PC-9 (cell line): Measurements from ENCODE around the gene SCAMP3. TPM values are rescaled to one million over a fixed set of nuclear protein-coding genes. Genes with fewer than 3 reads are reported as not detected.
A peak's percentile ranks its signal among the peaks of the same experiment; 100 is the strongest.
"Not testable (repeated sequence)": the region's sequence is repeated elsewhere in the genome, so short reads cannot be mapped to it uniquely, and the experiment has no call there.

Experiments used
- BruUV-seq: library from RNA; stranded (reverse); fragments of 400-500 nt; replicated peaks from 2 replicates; lab custom pipeline; 2021; lab: Mats Ljungman, UMichigan
- CTCF ChIA-PET: fragments of 300-600 bp; sonication (Branson Sonifier 250); formaldehyde crosslinking; loops from one replicate; lab custom pipeline; 2022; ENCODE audit warnings: antibody characterized with exemption; lab: Charles Lee
- POLR2A ChIA-PET: fragments of 300-600 bp; sonication (Branson Sonifier 250); formaldehyde crosslinking; loops from one replicate; lab custom pipeline; 2022; ENCODE audit warnings: antibody characterized with exemption; ENCODE audit not compliant: unreplicated experiment; lab: Charles Lee
- DNase-seq, 2 experiments: peaks; one replicate each; pipeline versions ENCODE4 v3.0.0 to v3.0.0-alpha.2; 2015 to 2022; ENCODE audit warnings: mixed read lengths in 1 of 2
- H2AFZ ChIP-seq: fragments of 200-600 bp; sonication (generic); 2 replicates; pipeline ENCODE4 v1.8.1; 2017; ENCODE audit warnings: antibody characterized with exemption
- H3F3A ChIP-seq: fragments of 200-600 bp; sonication (generic); 2 replicates; pipeline ENCODE4 v1.8.1; 2017; ENCODE audit warnings: antibody characterized with exemption, mild to moderate bottlenecking, low read depth; ENCODE audit not compliant: insufficient read depth
- H3K27ac ChIP-seq: fragments of 200-600 bp; sonication (generic); 2 replicates; pipeline ENCODE4 v1.6.1; 2016; ENCODE audit warnings: mixed run types
- H3K27me3 ChIP-seq: fragments of 200-600 bp; sonication (generic); 2 replicates; pipeline ENCODE4 v1.6.1; 2016; ENCODE audit warnings: low read depth, mixed run types; ENCODE audit not compliant: insufficient read depth
- H3K36me3 ChIP-seq: fragments of 200-600 bp; sonication (generic); 2 replicates; pipeline ENCODE4 v1.6.1; 2016; ENCODE audit warnings: low read depth, mixed run types
- H3K4me1 ChIP-seq: fragments of 200-600 bp; sonication (generic); replicated peaks from 2 replicates; pipeline ENCODE4 v1.6.1; 2016; ENCODE audit warnings: mixed run types; ENCODE audit not compliant: insufficient read depth
- H3K4me2 ChIP-seq: fragments of 200-600 bp; sonication (generic); 2 replicates; pipeline ENCODE4 v1.6.1; 2017; ENCODE audit warnings: mixed run types
- H3K4me3 ChIP-seq: fragments of 200-600 bp; sonication (generic); 2 replicates; pipeline ENCODE4 v1.6.1; 2016; ENCODE audit warnings: mixed run types
- H3K79me2 ChIP-seq: fragments of 200-600 bp; sonication (generic); 2 replicates; pipeline ENCODE4 v1.6.1; 2017; ENCODE audit warnings: low read depth, mixed run types
- H3K9me2 ChIP-seq: fragments of 200-600 bp; sonication (generic); 2 replicates; pipeline ENCODE4 v1.8.1; 2017; ENCODE audit warnings: mild to moderate bottlenecking; ENCODE audit not compliant: insufficient read depth
- H3K9me3 ChIP-seq: fragments of 200-600 bp; sonication (generic); 2 replicates; pipeline ENCODE4 v1.8.1; 2016; ENCODE audit warnings: low read depth; ENCODE audit not compliant: insufficient read depth
- H4K20me1 ChIP-seq: fragments of 200-600 bp; sonication (generic); 2 replicates; pipeline ENCODE4 v1.8.1; 2017; ENCODE audit not compliant: insufficient read depth
- EZH2 ChIP-seq: fragments of 200-600 bp; sonication (generic); IDR thresholded peaks from 2 replicates; pipeline ENCODE4 v1.8.0; 2017; ENCODE audit warnings: antibody characterized with exemption, low read depth
- intact Hi-C: fragments of 100-400 bp; cut with micrococcal nuclease; formaldehyde crosslinking; loops from one replicate; pipeline ENCODE4 v1.10.0; 2022; ENCODE audit not compliant: unreplicated experiment
- total RNA-seq: library from RNA; stranded (reverse); gene quantifications from 2 replicates; pipeline ENCODE4 v1.2.3, GENCODE V29; 2021
- TF ChIP-seq, protein P1 (sequence below): fragments of 200-600 bp; sonication (generic); conservative IDR thresholded peaks from 2 replicates; pipeline ENCODE4 v1.6.1; 2017; ENCODE audit warnings: mixed run types, antibody characterized with exemption, mild to moderate bottlenecking, moderate library complexity

The SCAMP3 gene
- total RNA-seq, 1 experiment from 2014 or later: 64.1 TPM

DNA sequence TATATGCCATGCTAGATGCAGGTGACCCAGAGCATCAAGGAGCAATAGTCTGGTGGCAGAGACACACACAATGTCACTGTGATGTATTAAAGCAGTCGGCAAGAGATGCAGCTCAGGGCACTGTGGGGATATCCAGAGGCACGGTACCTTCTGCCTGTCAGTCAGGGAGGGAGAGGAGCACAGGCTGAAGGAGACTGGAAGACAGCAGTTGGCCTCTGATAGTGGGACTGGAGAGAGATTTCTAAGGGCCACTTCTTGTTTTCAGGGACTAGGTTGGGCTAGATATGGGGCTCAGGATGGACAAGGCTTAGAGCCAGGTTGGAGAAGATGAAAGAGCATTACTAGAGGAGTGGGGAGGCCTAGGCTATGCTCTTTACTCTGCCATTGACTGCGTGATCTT, 30.9 kb downstream of the SCAMP3 start:
- H3K4me3 ChIP-seq, H3K4me2 ChIP-seq, H3K27ac ChIP-seq, H3K27me3 ChIP-seq, H3K36me3 ChIP-seq, DNase-seq, POLR2A ChIA-PET, H4K20me1 ChIP-seq, CTCF ChIA-PET, H3K4me1 ChIP-seq, H2AFZ ChIP-seq, BruUV-seq, H3K79me2 ChIP-seq, H3K9me3 ChIP-seq, intact Hi-C loops, H3F3A ChIP-seq, H3K9me2 ChIP-seq: not testable (repeated sequence)

DNA sequence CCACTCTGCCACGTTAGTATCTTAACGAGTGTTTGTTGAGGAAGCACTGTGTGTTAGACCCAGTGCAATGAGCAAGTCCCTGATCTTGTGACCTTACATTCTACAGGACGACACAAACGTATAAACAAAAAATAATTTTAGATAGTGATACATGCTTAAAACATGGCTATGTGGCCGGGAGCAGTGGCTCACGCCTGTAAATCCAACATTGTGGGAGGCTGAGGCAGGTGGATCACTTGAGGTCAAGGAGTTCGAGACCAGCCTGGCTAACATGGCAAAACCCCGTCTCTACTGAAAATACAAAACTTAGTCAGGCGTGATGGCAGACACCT, 34.1 kb downstream of the SCAMP3 start:
- TF ChIP-seq EZH2: no peak
- TF ChIP-seq, protein P1, sequence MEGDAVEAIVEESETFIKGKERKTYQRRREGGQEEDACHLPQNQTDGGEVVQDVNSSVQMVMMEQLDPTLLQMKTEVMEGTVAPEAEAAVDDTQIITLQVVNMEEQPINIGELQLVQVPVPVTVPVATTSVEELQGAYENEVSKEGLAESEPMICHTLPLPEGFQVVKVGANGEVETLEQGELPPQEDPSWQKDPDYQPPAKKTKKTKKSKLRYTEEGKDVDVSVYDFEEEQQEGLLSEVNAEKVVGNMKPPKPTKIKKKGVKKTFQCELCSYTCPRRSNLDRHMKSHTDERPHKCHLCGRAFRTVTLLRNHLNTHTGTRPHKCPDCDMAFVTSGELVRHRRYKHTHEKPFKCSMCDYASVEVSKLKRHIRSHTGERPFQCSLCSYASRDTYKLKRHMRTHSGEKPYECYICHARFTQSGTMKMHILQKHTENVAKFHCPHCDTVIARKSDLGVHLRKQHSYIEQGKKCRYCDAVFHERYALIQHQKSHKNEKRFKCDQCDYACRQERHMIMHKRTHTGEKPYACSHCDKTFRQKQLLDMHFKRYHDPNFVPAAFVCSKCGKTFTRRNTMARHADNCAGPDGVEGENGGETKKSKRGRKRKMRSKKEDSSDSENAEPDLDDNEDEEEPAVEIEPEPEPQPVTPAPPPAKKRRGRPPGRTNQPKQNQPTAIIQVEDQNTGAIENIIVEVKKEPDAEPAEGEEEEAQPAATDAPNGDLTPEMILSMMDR: no peak
- ChIA-PET CTCF (interaction anchor here (0.6 kb wide), 1 partner anchor 497 kb away, joined by 4 read pairs; no protein-coding TSS in a partner anchor), POLR2A (interaction anchor here (0.6 kb wide), 1 partner anchor 19 kb away, joined by 7 read pairs; no protein-coding TSS in a partner anchor)
- H3K27ac ChIP-seq: no peak overlapping the region
- H3K27me3 ChIP-seq: no peaks in the 10 kb centered on the region
- peak overlapping the region; percentile 55; the same call in 1 of the 2 replicates for H2AFZ ChIP-seq
- H4K20me1 ChIP-seq: no peaks in the 10 kb centered on the region
- no peaks in the 10 kb centered on the region for H3K36me3 ChIP-seq
- peaks cover 24% of the 10 kb centered on the region for H3K79me2 ChIP-seq
- no peak overlapping the region; the same call in 1 of the 2 replicates for H3K4me3 ChIP-seq
- peak overlapping the region; percentile 90 for H3K4me2 ChIP-seq
- intact Hi-C loops: loop anchor here (5.0 kb wide), 1 partner anchor 36 kb away; no protein-coding TSS in a partner anchor
- DNase-seq: no peak
- no TSS peak for BruUV-seq
- no peaks in the 10 kb centered on the region for H3K9me3 ChIP-seq
- peaks cover 39% of the 10 kb centered on the region for H3K4me1 ChIP-seq
- no peaks in the 10 kb centered on the region for H3K9me2 ChIP-seq
- peaks cover 39% of the 10 kb centered on the region for H3F3A ChIP-seq

DNA sequence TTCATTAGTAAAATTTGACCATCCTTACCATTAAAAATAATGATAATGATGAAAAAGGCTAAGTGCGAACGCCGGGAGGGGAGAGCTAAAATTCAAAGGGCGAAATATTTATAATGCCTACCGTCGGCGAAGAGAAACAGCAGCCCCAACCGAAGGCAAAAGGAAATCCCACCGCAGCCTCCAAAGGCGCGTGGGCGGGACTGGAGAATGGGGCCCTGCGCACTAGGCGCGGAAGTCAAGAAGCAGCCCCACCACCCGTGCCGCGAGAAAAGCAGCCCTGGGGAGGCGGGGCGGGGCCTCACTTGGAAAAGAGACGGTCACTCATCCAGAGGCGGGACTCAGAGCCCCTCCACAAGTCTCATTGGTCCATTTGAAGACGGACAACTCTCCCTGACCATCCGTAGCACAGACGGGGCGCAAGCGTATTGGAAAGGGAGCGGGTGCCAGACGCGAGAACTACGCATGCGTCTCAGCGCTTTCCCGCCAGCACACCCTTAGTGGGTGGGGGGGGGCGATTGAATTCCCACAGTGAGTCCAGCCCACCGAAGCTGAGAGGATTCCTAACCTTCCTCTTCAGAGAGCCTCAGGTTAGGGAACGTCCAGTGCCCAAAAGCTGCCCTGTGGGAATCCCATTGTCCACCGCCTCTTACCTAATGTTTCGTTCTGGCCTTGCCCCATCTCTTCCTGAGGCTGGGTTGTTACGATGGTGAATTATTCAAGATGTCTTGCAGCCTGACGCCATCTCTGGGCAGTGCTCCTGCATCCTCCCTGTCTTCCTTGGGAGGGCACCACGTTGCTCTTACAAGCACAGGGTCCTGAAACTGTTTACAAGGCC, 34.7 kb downstream of the SCAMP3 start:
- TF ChIP-seq, protein P1: no peak; the same call in 1 of the 2 replicates
- no peak for TF ChIP-seq EZH2
- H3K4me3 ChIP-seq: peak overlapping the region; percentile 81
- no peaks in the 10 kb centered on the region for H3K27me3 ChIP-seq
- H3K9me3 ChIP-seq: no peaks in the 10 kb centered on the region
- H3K79me2 ChIP-seq: peaks cover 24% of the 10 kb centered on the region
- H3F3A ChIP-seq: peaks cover 40% of the 10 kb centered on the region
- peak overlapping the region; percentile 98 for H3K27ac ChIP-seq
- DNase-seq: peak; percentile 93 to 97
- peaks cover 41% of the 10 kb centered on the region for H3K4me1 ChIP-seq
- H3K4me2 ChIP-seq: peak overlapping the region; percentile 90
- H3K36me3 ChIP-seq: no peaks in the 10 kb centered on the region
- BruUV-seq: TSS peak; percentile 84
- peak overlapping the region; percentile 86 for H2AFZ ChIP-seq
- no peaks in the 10 kb centered on the region for H3K9me2 ChIP-seq
- CTCF ChIA-PET: interaction anchor here (0.6 to 1.2 kb wide), 4 partner anchors 19 to 498 kb away, joined by 3 to 5 read pairs (median 4); partner anchors contain the start of genes MTX1 and THBS3
- intact Hi-C loops: loop anchor here (5.0 kb wide), 1 partner anchor 35 kb away; no protein-coding TSS in a partner anchor
- no peaks in the 10 kb centered on the region for H4K20me1 ChIP-seq
- POLR2A ChIA-PET: interaction anchor here (0.6 to 0.9 kb wide), 3 partner anchors 18 to 23 kb away, joined by 4 to 7 read pairs (median 5); partner anchors contain the start of gene THBS3
